Activated naive CD8-positive, alpha-beta T cell treated with anti-CD3 and anti-CD28 coated beads for 36 hours (primary cell): Measurements from ENCODE around the gene RGS7. TPM values are rescaled to one million over a fixed set of nuclear protein-coding genes. Genes with fewer than 3 reads are reported as not detected.

Experiments
- DNase-seq: peaks from one replicate; pipeline ENCODE4 v3.0.0; 2021
- H3K27ac Mint-ChIP-seq: one replicate; pipeline ENCODE4 v1.8.0; 2022; ENCODE audit warnings: mild to moderate bottlenecking, moderate library complexity, mixed read lengths
- H3K27me3 Mint-ChIP-seq: one replicate; pipeline ENCODE4 v1.8.0; 2022; ENCODE audit warnings: mild to moderate bottlenecking, mixed read lengths
- H3K36me3 Mint-ChIP-seq: one replicate; pipeline ENCODE4 v1.8.0; 2021; ENCODE audit warnings: mild to moderate bottlenecking, mixed read lengths
- H3K4me1 Mint-ChIP-seq: one replicate; pipeline ENCODE4 v1.8.0; 2021; ENCODE audit warnings: mixed read lengths
- H3K4me3 Mint-ChIP-seq: one replicate; pipeline ENCODE4 v1.8.0; 2022; ENCODE audit warnings: mild to moderate bottlenecking, moderate library complexity, mixed read lengths
- H3K9me3 Mint-ChIP-seq: one replicate; pipeline ENCODE4 v1.8.0; 2022; ENCODE audit warnings: mixed read lengths
- total RNA-seq, 2 experiments: library from RNA; stranded (reverse); gene quantifications; one replicate each; pipeline ENCODE4 v1.2.3, GENCODE V29; 2021

The RGS7 gene
- total RNA-seq, 2 experiments from 2014 or later: not detected

DNA sequence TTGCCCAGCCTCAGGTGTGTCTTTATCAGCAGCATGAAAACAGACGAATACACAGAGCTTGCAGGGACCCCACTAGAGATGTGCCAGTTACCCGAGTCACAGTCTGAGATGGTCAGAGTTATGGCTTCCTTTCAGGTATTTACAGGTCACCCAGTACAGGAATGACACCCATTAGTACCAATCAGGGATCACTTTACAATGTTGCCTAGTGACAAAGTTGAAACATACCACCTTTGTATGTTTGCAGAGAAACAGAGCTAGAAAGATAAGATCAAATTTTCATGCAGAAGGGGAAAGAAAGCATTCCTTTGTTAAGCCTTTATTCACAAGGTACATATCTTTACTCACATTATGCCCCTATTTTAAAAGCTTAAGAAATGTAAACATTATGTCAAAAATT is 137.6 kb downstream of the RGS7 start:
- peaks cover 5% of the 10 kb centered on the region for H3K9me3 Mint-ChIP-seq
- no peaks in the 10 kb centered on the region for H3K4me1 Mint-ChIP-seq
- no peak overlapping the region for H3K4me3 Mint-ChIP-seq
- H3K36me3 Mint-ChIP-seq: no peaks in the 10 kb centered on the region
- H3K27ac Mint-ChIP-seq: no peak overlapping the region
- DNase-seq: no peak
- H3K27me3 Mint-ChIP-seq: no peaks in the 10 kb centered on the region

GRCh38 chr1:241217516-241217915 is 139.5 kb downstream of the RGS7 start:
- H3K9me3 Mint-ChIP-seq: peaks cover 1% of the 10 kb centered on the region
- H3K4me1 Mint-ChIP-seq: no peaks in the 10 kb centered on the region
- H3K4me3 Mint-ChIP-seq: no peak overlapping the region
- no peaks in the 10 kb centered on the region for H3K36me3 Mint-ChIP-seq
- no peak overlapping the region for H3K27ac Mint-ChIP-seq
- no peak for DNase-seq
- H3K27me3 Mint-ChIP-seq: no peaks in the 10 kb centered on the region

- H3K36me3 Mint-ChIP-seq: no peaks in the 10 kb centered on the region
- H3K9me3 Mint-ChIP-seq: no peaks in the 10 kb centered on the region
- H3K4me1 Mint-ChIP-seq: no peaks in the 10 kb centered on the region
- H3K27ac Mint-ChIP-seq: no peak overlapping the region
- no peak for DNase-seq
- H3K27me3 Mint-ChIP-seq: no peaks in the 10 kb centered on the region
- no peak overlapping the region for H3K4me3 Mint-ChIP-seq
These were observed 141.3 kb downstream of the RGS7 start for GRCh38 chr1:241215683-241216082.

DNA sequence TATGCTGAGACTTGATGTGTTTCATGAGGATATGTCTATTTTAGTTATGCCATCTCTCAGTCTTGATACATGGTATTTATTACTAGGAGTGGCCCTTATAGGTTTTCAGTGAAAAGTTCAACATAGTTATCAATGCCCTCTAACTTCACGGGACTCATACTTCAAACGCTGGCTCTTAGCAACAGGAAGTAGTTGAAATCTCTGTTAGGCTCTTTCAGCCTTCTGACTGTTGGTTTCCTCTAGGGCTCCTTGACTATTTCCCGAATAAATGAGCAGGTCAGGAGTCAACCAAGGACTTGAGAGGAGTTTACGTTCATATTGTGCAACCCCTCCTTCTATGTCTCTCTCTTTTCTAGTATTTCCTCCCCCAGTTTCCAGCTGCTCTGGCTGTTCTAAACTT is 141.8 kb downstream of the RGS7 start:
- Mint-ChIP-seq H3K27ac (no peak overlapping the region), H3K36me3 (no peaks in the 10 kb centered on the region), H3K4me3 (no peak overlapping the region), H3K9me3 (no peaks in the 10 kb centered on the region), H3K27me3 (no peaks in the 10 kb centered on the region), H3K4me1 (no peaks in the 10 kb centered on the region)
- DNase-seq: no peak

GRCh38 chr1:241213139-241213538 is 143.9 kb downstream of the RGS7 start:
- Mint-ChIP-seq H3K27ac (no peak overlapping the region), H3K27me3 (no peaks in the 10 kb centered on the region), H3K36me3 (no peaks in the 10 kb centered on the region), H3K9me3 (no peaks in the 10 kb centered on the region), H3K4me1 (no peaks in the 10 kb centered on the region), H3K4me3 (no peak overlapping the region)
- DNase-seq: no peak

GRCh38 chr1:241212628-241213027 is 144.4 kb downstream of the RGS7 start:
- no peaks in the 10 kb centered on the region for H3K27me3 Mint-ChIP-seq
- H3K27ac Mint-ChIP-seq: no peak overlapping the region
- H3K9me3 Mint-ChIP-seq: no peaks in the 10 kb centered on the region
- DNase-seq: no peak
- no peak overlapping the region for H3K4me3 Mint-ChIP-seq
- H3K4me1 Mint-ChIP-seq: no peaks in the 10 kb centered on the region
- H3K36me3 Mint-ChIP-seq: no peaks in the 10 kb centered on the region

- no peaks in the 10 kb centered on the region for H3K4me1 Mint-ChIP-seq
- H3K4me3 Mint-ChIP-seq: no peak overlapping the region
- H3K9me3 Mint-ChIP-seq: peaks cover 5% of the 10 kb centered on the region
- H3K36me3 Mint-ChIP-seq: no peaks in the 10 kb centered on the region
- H3K27ac Mint-ChIP-seq: no peak overlapping the region
- H3K27me3 Mint-ChIP-seq: no peaks in the 10 kb centered on the region
- no peak for DNase-seq
These were observed 148.1 kb downstream of the RGS7 start for GRCh38 chr1:241208910-241209379.

DNA sequence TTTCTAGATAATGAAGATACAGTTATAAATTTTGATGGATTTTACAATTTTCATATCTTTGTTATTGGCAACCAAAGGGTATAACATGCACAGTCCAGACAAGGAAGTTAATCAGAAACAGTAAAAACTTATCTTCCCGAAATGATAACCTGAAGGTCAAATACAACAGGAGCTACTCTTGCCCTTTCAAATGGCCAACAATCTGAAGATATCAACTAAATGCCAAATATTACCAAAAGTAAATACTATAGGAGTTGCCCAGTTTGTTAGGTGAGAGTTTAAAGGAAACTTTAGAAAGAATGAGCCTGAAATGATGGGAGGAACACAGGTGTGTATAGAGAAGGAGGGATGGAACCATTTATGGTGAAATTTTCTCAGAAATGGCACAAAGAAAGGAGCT is 153.2 kb downstream of the RGS7 start:
- no peak for DNase-seq

GRCh38 chr1:241202401-241202800 is 154.6 kb downstream of the RGS7 start:
- Mint-ChIP-seq H3K4me3 (no peak overlapping the region), H3K4me1 (no peaks in the 10 kb centered on the region), H3K27ac (no peak overlapping the region), H3K27me3 (no peaks in the 10 kb centered on the region), H3K36me3 (no peaks in the 10 kb centered on the region), H3K9me3 (peaks cover 5% of the 10 kb centered on the region)
- no peak for DNase-seq

More for the DNA sequence above, 153.2 kb downstream of the RGS7 start:
- Mint-ChIP-seq H3K9me3 (peaks cover 5% of the 10 kb centered on the region), H3K27ac (no peak overlapping the region), H3K27me3 (no peaks in the 10 kb centered on the region), H3K4me3 (no peak overlapping the region), H3K36me3 (no peaks in the 10 kb centered on the region), H3K4me1 (no peaks in the 10 kb centered on the region)

- H3K4me1 Mint-ChIP-seq: no peaks in the 10 kb centered on the region
- no peak overlapping the region for H3K27ac Mint-ChIP-seq
- no peak for DNase-seq
- no peak overlapping the region for H3K4me3 Mint-ChIP-seq
- peaks cover 1% of the 10 kb centered on the region for H3K9me3 Mint-ChIP-seq
- H3K36me3 Mint-ChIP-seq: no peaks in the 10 kb centered on the region
- no peaks in the 10 kb centered on the region for H3K27me3 Mint-ChIP-seq
These were observed 170.3 kb downstream of the RGS7 start for GRCh38 chr1:241186716-241187115.

DNA sequence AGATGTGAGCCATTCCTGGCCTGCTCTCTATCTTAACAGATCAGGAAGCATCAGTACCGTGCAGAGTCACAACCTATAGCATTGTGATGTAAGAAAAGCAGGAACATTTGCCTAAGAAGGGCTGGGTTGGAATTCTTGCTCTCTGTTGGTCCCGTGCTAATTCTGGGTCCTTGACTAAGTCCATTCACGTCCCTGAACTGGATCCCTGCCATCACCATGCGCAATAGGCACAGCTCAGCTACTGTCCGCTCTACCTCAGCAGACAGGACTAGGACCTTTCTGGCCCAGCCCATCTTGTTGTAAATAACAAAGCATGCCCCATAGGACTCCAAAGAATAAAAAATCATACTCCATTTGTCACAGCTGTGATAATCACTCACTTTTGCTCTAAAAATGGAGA is 175.0 kb downstream of the RGS7 start:
- Mint-ChIP-seq H3K27me3 (no peaks in the 10 kb centered on the region), H3K36me3 (no peaks in the 10 kb centered on the region), H3K27ac (no peak overlapping the region), H3K4me1 (no peaks in the 10 kb centered on the region), H3K4me3 (no peak overlapping the region), H3K9me3 (peaks cover 2% of the 10 kb centered on the region)
- DNase-seq: no peak

- no peaks in the 10 kb centered on the region for H3K4me1 Mint-ChIP-seq
- no peak overlapping the region for H3K27ac Mint-ChIP-seq
- no peaks in the 10 kb centered on the region for H3K27me3 Mint-ChIP-seq
- peaks cover 2% of the 10 kb centered on the region for H3K9me3 Mint-ChIP-seq
- H3K36me3 Mint-ChIP-seq: no peaks in the 10 kb centered on the region
- H3K4me3 Mint-ChIP-seq: no peak overlapping the region
- no peak for DNase-seq
These were observed 175.5 kb downstream of the RGS7 start for GRCh38 chr1:241181471-241181870.

DNA sequence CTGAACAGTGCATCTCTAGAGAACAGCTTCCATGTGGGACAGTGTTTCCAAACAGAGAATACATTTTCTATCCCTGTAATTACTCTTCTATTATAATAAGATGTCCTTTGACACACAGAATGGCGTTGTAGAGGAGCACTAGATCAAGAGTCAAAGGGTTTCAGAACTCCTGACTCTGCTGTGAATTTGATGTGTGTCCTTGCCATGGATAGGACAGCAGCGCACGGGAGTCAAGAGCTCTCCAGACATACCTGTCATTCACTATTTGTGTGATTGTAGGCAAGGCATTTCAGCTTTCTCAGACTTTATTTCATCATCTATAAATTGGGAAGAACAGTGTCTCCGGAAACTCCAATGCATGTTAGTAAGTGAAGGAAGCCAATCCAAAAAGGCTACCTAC is 176.4 kb downstream of the RGS7 start:
- peaks cover 2% of the 10 kb centered on the region for H3K9me3 Mint-ChIP-seq
- no peaks in the 10 kb centered on the region for H3K27me3 Mint-ChIP-seq
- no peak overlapping the region for H3K4me3 Mint-ChIP-seq
- H3K27ac Mint-ChIP-seq: no peak overlapping the region
- no peaks in the 10 kb centered on the region for H3K4me1 Mint-ChIP-seq
- no peaks in the 10 kb centered on the region for H3K36me3 Mint-ChIP-seq
- DNase-seq: no peak

GRCh38 chr1:241177660-241178059 is 179.3 kb downstream of the RGS7 start:
- Mint-ChIP-seq H3K36me3 (no peaks in the 10 kb centered on the region), H3K4me1 (no peaks in the 10 kb centered on the region), H3K4me3 (no peak overlapping the region), H3K9me3 (peaks cover 2% of the 10 kb centered on the region), H3K27me3 (no peaks in the 10 kb centered on the region), H3K27ac (no peak overlapping the region)
- DNase-seq: no peak

GRCh38 chr1:241172486-241172885 is 184.5 kb downstream of the RGS7 start:
- Mint-ChIP-seq H3K36me3 (no peaks in the 10 kb centered on the region), H3K27me3 (no peaks in the 10 kb centered on the region), H3K4me1 (no peaks in the 10 kb centered on the region), H3K9me3 (no peaks in the 10 kb centered on the region), H3K4me3 (no peak overlapping the region), H3K27ac (no peak overlapping the region)
- no peak for DNase-seq

DNA sequence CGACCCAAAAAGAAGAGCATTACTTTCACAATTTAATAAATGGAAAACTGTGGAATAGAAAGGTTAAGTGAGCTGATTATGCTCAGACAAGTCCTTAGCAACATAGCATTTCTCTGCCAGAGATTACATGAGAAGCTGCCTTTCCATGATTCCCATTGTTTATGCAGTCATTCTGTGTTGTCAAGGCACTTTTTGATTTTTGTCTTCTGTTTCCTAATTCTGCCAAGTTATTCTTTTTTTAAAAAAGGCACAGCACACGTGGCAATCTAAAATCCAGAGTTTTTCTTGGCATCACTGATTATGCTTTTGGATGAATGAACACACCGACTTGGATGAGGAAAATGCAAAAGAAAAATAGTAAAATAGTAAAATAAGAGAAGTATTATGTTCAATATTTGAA is 185.0 kb downstream of the RGS7 start:
- Mint-ChIP-seq H3K36me3 (no peaks in the 10 kb centered on the region), H3K4me3 (no peak overlapping the region), H3K27ac (no peak overlapping the region), H3K27me3 (no peaks in the 10 kb centered on the region), H3K4me1 (no peaks in the 10 kb centered on the region), H3K9me3 (peaks cover 1% of the 10 kb centered on the region)
- DNase-seq: no peak

DNA sequence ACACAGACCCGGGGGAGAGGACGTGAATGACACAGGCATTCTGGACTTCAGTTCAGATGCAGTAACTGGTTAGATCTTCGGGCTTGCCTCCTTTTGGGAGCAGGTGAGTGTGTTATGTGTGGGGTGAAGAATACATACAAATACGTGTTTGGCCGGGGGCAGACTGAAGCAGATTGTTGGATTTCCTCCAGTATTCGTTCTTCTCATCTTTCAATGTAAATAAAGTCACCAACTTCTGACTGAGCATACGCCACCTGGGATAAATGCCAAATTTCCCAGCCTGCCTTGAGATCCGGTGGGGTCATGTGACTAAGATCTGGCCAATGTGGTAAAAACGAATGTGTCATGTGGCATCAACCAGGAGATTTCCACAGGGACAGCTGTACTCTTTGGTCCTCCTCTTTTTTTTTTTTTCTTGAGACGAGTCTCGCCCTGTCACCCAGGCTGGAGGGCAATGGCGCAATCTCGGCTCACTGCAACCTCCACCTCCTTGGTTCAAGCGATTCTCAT is 189.8 kb downstream of the RGS7 start:
- no peak overlapping the region for H3K4me3 Mint-ChIP-seq
- DNase-seq: no peak
- no peaks in the 10 kb centered on the region for H3K36me3 Mint-ChIP-seq
- H3K4me1 Mint-ChIP-seq: no peaks in the 10 kb centered on the region
- H3K27me3 Mint-ChIP-seq: no peaks in the 10 kb centered on the region
- no peak overlapping the region for H3K27ac Mint-ChIP-seq
- H3K9me3 Mint-ChIP-seq: peaks cover 2% of the 10 kb centered on the region
